ENCODE measurements around the gene APBB1IP.

GRCh38 chr10:26432938-26433337 is 5.2 kb upstream of the APBB1IP start:
- TF ChIP-seq CTCF (IDR thresholded peaks at IDR 0.05), result no peak
- no peak for TF ChIP-seq POLR2A (IDR thresholded peaks at IDR 0.05)
